Activated CD4-positive, alpha-beta T cell treated with anti-CD3 and anti-CD28 coated beads, Interleukin-2, amount 10 ng/mL, durations not matched to agents 7 days and 5 days (primary cell): ENCODE results near the gene LCORL. TPM values are rescaled to one million over a fixed set of nuclear protein-coding genes. Genes with fewer than 3 reads are reported as not detected.
"Not testable (repeated sequence)": the region's sequence is repeated elsewhere in the genome, so short reads cannot be mapped to it uniquely, and the experiment has no call there.

Source experiments
- CTCF ChIA-PET: fragments of 350-600 bp; sonication (Branson Sonifier 250); formaldehyde crosslinking; loops from one replicate; lab custom pipeline; 2021; ENCODE audit warnings: antibody characterized with exemption; lab: Charles Lee
- POLR2A ChIA-PET: fragments of 350-600 bp; sonication (Branson Sonifier 250); formaldehyde crosslinking; loops from one replicate; lab custom pipeline; 2021; ENCODE audit warnings: antibody characterized with exemption; lab: Charles Lee
- DNase-seq: peaks from one replicate; pipeline ENCODE4 v3.0.0-alpha.2; 2020
- H3K27ac Mint-ChIP-seq: one replicate; pipeline ENCODE4 v1.8.0; 2021; ENCODE audit warnings: mild to moderate bottlenecking, moderate library complexity, mixed read lengths
- H3K27me3 Mint-ChIP-seq: one replicate; pipeline ENCODE4 v1.8.0; 2021; ENCODE audit warnings: mixed read lengths
- H3K36me3 Mint-ChIP-seq: one replicate; pipeline ENCODE4 v1.8.0; 2021; ENCODE audit warnings: low read depth, mixed read lengths
- H3K4me1 Mint-ChIP-seq: one replicate; pipeline ENCODE4 v1.8.0; 2021; ENCODE audit warnings: mixed read lengths
- H3K4me3 Mint-ChIP-seq: one replicate; pipeline ENCODE4 v1.8.0; 2021; ENCODE audit warnings: mild to moderate bottlenecking, moderate library complexity, mixed read lengths
- H3K9me3 Mint-ChIP-seq: one replicate; pipeline ENCODE4 v1.8.0; 2021; ENCODE audit warnings: mixed read lengths
- total RNA-seq, 2 experiments: library from RNA; stranded (reverse); gene quantifications; one replicate each; pipeline ENCODE4 v1.2.3, GENCODE V29; 2021

Gene LCORL
- total RNA-seq, 2 experiments from 2014 or later, result 8.0 to 8.4 TPM

GRCh38 chr4:18007625-18008024 is 13.9 kb downstream of the LCORL start:
- no peak overlapping the region for H3K27ac Mint-ChIP-seq
- ChIA-PET POLR2A (no interaction called here), CTCF (no interaction called here)
- no peak for DNase-seq
- H3K27me3 Mint-ChIP-seq, result no peaks in the 10 kb centered on the region
- H3K4me1 Mint-ChIP-seq, result peaks cover 3% of the 10 kb centered on the region
- H3K9me3 Mint-ChIP-seq, result peaks cover 23% of the 10 kb centered on the region
- H3K36me3 Mint-ChIP-seq, result peaks cover 13% of the 10 kb centered on the region
- no peak overlapping the region for H3K4me3 Mint-ChIP-seq

GRCh38 chr4:18006432-18006831 is 15.1 kb downstream of the LCORL start:
- CTCF ChIA-PET, H3K27me3 Mint-ChIP-seq, POLR2A ChIA-PET, H3K4me3 Mint-ChIP-seq, H3K27ac Mint-ChIP-seq, H3K4me1 Mint-ChIP-seq, DNase-seq: not testable (repeated sequence)
- Mint-ChIP-seq H3K9me3 (peaks cover 23% of the 10 kb centered on the region), H3K36me3 (peaks cover 13% of the 10 kb centered on the region)

- ChIA-PET POLR2A (no interaction called here), CTCF (no interaction called here)
- Mint-ChIP-seq H3K4me3 (no peak overlapping the region), H3K9me3 (no peaks in the 10 kb centered on the region), H3K36me3 (no peaks in the 10 kb centered on the region), H3K4me1 (no peaks in the 10 kb centered on the region), H3K27ac (no peak overlapping the region), H3K27me3 (no peaks in the 10 kb centered on the region)
- no peak for DNase-seq
Measured at GRCh38 chr4:17997129-17997528, 24.4 kb downstream of the LCORL start.

GRCh38 chr4:17995165-17995564 is 26.4 kb downstream of the LCORL start:
- no peak overlapping the region for H3K27ac Mint-ChIP-seq
- ChIA-PET CTCF (interaction anchor here (0.7 kb wide), 1 partner anchor 111 kb away, joined by 3 read pairs; no protein-coding TSS in a partner anchor), POLR2A (no interaction called here)
- peaks cover 2% of the 10 kb centered on the region for H3K9me3 Mint-ChIP-seq
- DNase-seq, result no peak
- H3K27me3 Mint-ChIP-seq, result no peaks in the 10 kb centered on the region
- H3K4me1 Mint-ChIP-seq, result no peaks in the 10 kb centered on the region
- no peak overlapping the region for H3K4me3 Mint-ChIP-seq
- H3K36me3 Mint-ChIP-seq, result no peaks in the 10 kb centered on the region

GRCh38 chr4:17985832-17986231 is 35.7 kb downstream of the LCORL start:
- peaks cover 5% of the 10 kb centered on the region for H3K36me3 Mint-ChIP-seq
- CTCF ChIA-PET, result no interaction called here

GRCh38 chr4:17981063-17981462 is 40.5 kb downstream of the LCORL start:
- peaks cover 37% of the 10 kb centered on the region for H3K9me3 Mint-ChIP-seq
- POLR2A ChIA-PET, result no interaction called here
- no peaks in the 10 kb centered on the region for H3K27me3 Mint-ChIP-seq
- H3K4me1 Mint-ChIP-seq, result no peaks in the 10 kb centered on the region
- no peak overlapping the region for H3K27ac Mint-ChIP-seq
- CTCF ChIA-PET, result no interaction called here
- no peak overlapping the region for H3K4me3 Mint-ChIP-seq
- H3K36me3 Mint-ChIP-seq, result no peaks in the 10 kb centered on the region
- no peak for DNase-seq

More at GRCh38 chr4:17985832-17986231, 35.7 kb downstream of the LCORL start:
- no peak for DNase-seq
- POLR2A ChIA-PET, result no interaction called here
- Mint-ChIP-seq H3K27me3 (no peaks in the 10 kb centered on the region), H3K27ac (no peak overlapping the region), H3K4me1 (no peaks in the 10 kb centered on the region), H3K4me3 (no peak overlapping the region), H3K9me3 (peaks cover 48% of the 10 kb centered on the region)

GRCh38 chr4:17968721-17969120 is 52.8 kb downstream of the LCORL start:
- ChIA-PET CTCF (no interaction called here), POLR2A (no interaction called here)

GRCh38 chr4:17967078-17967477 is 54.5 kb downstream of the LCORL start:
- no peaks in the 10 kb centered on the region for H3K27me3 Mint-ChIP-seq
- no peak overlapping the region for H3K27ac Mint-ChIP-seq
- H3K9me3 Mint-ChIP-seq, result no peaks in the 10 kb centered on the region
- H3K36me3 Mint-ChIP-seq, result no peaks in the 10 kb centered on the region
- POLR2A ChIA-PET, result no interaction called here
- DNase-seq, result no peak
- no peak overlapping the region for H3K4me3 Mint-ChIP-seq
- H3K4me1 Mint-ChIP-seq, result no peaks in the 10 kb centered on the region
- CTCF ChIA-PET, result no interaction called here

More at GRCh38 chr4:17968721-17969120, 52.8 kb downstream of the LCORL start:
- Mint-ChIP-seq H3K4me3 (no peak overlapping the region), H3K4me1 (no peaks in the 10 kb centered on the region), H3K9me3 (no peaks in the 10 kb centered on the region), H3K27ac (no peak overlapping the region), H3K36me3 (no peaks in the 10 kb centered on the region), H3K27me3 (no peaks in the 10 kb centered on the region)
- DNase-seq, result no peak

- POLR2A ChIA-PET, result no interaction called here
- Mint-ChIP-seq H3K27ac (no peak overlapping the region), H3K36me3 (no peaks in the 10 kb centered on the region), H3K4me1 (no peaks in the 10 kb centered on the region), H3K27me3 (no peaks in the 10 kb centered on the region), H3K4me3 (no peak overlapping the region), H3K9me3 (no peaks in the 10 kb centered on the region)
- no peak for DNase-seq
- CTCF ChIA-PET, result no interaction called here
Measured at GRCh38 chr4:17966312-17966711, 55.2 kb downstream of the LCORL start.

GRCh38 chr4:17964576-17964975 is 57.0 kb downstream of the LCORL start:
- ChIA-PET POLR2A (no interaction called here), CTCF (interaction anchor here (1.4 kb wide), 1 partner anchor 15 kb away, joined by 3 read pairs; no protein-coding TSS in a partner anchor)
- Mint-ChIP-seq H3K4me3 (no peak overlapping the region), H3K9me3 (no peaks in the 10 kb centered on the region), H3K27me3 (no peaks in the 10 kb centered on the region), H3K27ac (no peak overlapping the region), H3K4me1 (no peaks in the 10 kb centered on the region), H3K36me3 (no peaks in the 10 kb centered on the region)
- no peak for DNase-seq

- Mint-ChIP-seq H3K27ac (no peak overlapping the region), H3K27me3 (no peaks in the 10 kb centered on the region), H3K4me3 (no peak overlapping the region), H3K9me3 (no peaks in the 10 kb centered on the region), H3K36me3 (peaks cover 2% of the 10 kb centered on the region), H3K4me1 (no peaks in the 10 kb centered on the region)
- ChIA-PET CTCF (no interaction called here), POLR2A (no interaction called here)
- no peak for DNase-seq
Measured at GRCh38 chr4:17962171-17962570, 59.4 kb downstream of the LCORL start.

GRCh38 chr4:17961249-17961648 is 60.3 kb downstream of the LCORL start:
- POLR2A ChIA-PET, result no interaction called here
- no peak for DNase-seq
- CTCF ChIA-PET, result no interaction called here
- Mint-ChIP-seq H3K4me3 (no peak overlapping the region), H3K27ac (no peak overlapping the region), H3K9me3 (no peaks in the 10 kb centered on the region), H3K4me1 (no peaks in the 10 kb centered on the region), H3K36me3 (peaks cover 3% of the 10 kb centered on the region), H3K27me3 (no peaks in the 10 kb centered on the region)

GRCh38 chr4:17958181-17958580 is 63.4 kb downstream of the LCORL start:
- H3K9me3 Mint-ChIP-seq, result no peaks in the 10 kb centered on the region
- ChIA-PET CTCF (no interaction called here), POLR2A (no interaction called here)
- DNase-seq, result no peak
- H3K27ac Mint-ChIP-seq, result no peak overlapping the region
- no peak overlapping the region for H3K4me3 Mint-ChIP-seq
- H3K4me1 Mint-ChIP-seq, result no peaks in the 10 kb centered on the region
- H3K36me3 Mint-ChIP-seq, result peaks cover 14% of the 10 kb centered on the region
- H3K27me3 Mint-ChIP-seq, result no peaks in the 10 kb centered on the region

GRCh38 chr4:17957688-17958087 is 63.9 kb downstream of the LCORL start:
- ChIA-PET CTCF (no interaction called here), POLR2A (no interaction called here)
- DNase-seq, result no peak
- Mint-ChIP-seq H3K4me1 (no peaks in the 10 kb centered on the region), H3K27me3 (no peaks in the 10 kb centered on the region), H3K36me3 (peaks cover 15% of the 10 kb centered on the region), H3K9me3 (no peaks in the 10 kb centered on the region), H3K4me3 (no peak overlapping the region), H3K27ac (no peak overlapping the region)
